H9 (cell line): ENCODE results near the gene TMEM131. TPM values are rescaled to one million over a fixed set of nuclear protein-coding genes. Genes with fewer than 3 reads are reported as not detected.

Experiments
- DNase-seq: peaks from one replicate; pipeline ENCODE4 v3.0.0-alpha.2; 2017
- H2AFZ ChIP-seq: one replicate; pipeline ENCODE4 v1.6.1; 2013; ENCODE audit warnings: mild to moderate bottlenecking, low read length, control low read depth, moderate library complexity
- H2AK5ac ChIP-seq: 2 replicates; pipeline ENCODE4 v1.6.1; 2013; ENCODE audit warnings: low read length, control low read depth, mixed read lengths; ENCODE audit not compliant: insufficient read length
- H2BK120ac ChIP-seq: one replicate; pipeline ENCODE4 v1.6.1; 2013; ENCODE audit warnings: low read depth, mild to moderate bottlenecking, low read length, control low read depth, inconsistent platforms; ENCODE audit not compliant: poor library complexity, severe bottlenecking
- H2BK12ac ChIP-seq: 2 replicates; pipeline ENCODE4 v1.6.1; 2013; ENCODE audit warnings: low read length, control low read depth, mixed read lengths, low read depth; ENCODE audit not compliant: insufficient read length
- H2BK15ac ChIP-seq: 2 replicates; pipeline ENCODE4 v1.6.1; 2013; ENCODE audit warnings: low read depth, low read length, control low read depth
- H2BK20ac ChIP-seq: one replicate; pipeline ENCODE4 v1.6.1; 2013; ENCODE audit warnings: low read depth, mild to moderate bottlenecking, low read length, control low read depth, inconsistent platforms; ENCODE audit not compliant: poor library complexity, severe bottlenecking
- H2BK5ac ChIP-seq: 2 replicates; pipeline ENCODE4 v1.6.1; 2013; ENCODE audit warnings: low read length, control low read depth, mixed read lengths; ENCODE audit not compliant: insufficient read length
- H3K14ac ChIP-seq: 2 replicates; pipeline ENCODE4 v1.6.1; 2013; ENCODE audit warnings: low read length, control low read depth; ENCODE audit not compliant: insufficient read depth
- H3K18ac ChIP-seq: 2 replicates; pipeline ENCODE4 v1.6.1; 2013; ENCODE audit warnings: low read depth, mild to moderate bottlenecking, mixed read lengths, low read length, control low read depth; ENCODE audit not compliant: insufficient read length
- H3K23ac ChIP-seq: 2 replicates; pipeline ENCODE4 v1.6.1; 2013; ENCODE audit warnings: low read length, control low read depth, mixed read lengths, low read depth; ENCODE audit not compliant: insufficient read length
- H3K23me2 ChIP-seq: 2 replicates; pipeline ENCODE4 v1.6.1; 2013; ENCODE audit warnings: low read depth, mild to moderate bottlenecking, mixed read lengths, low read length, control low read depth; ENCODE audit not compliant: insufficient read length, poor library complexity, severe bottlenecking
- H3K27ac ChIP-seq: 2 replicates; pipeline ENCODE4 v1.5.1; 2013; ENCODE audit warnings: low read length, control low read depth, mixed read lengths, low read depth; ENCODE audit not compliant: insufficient read length
- H3K27me3 ChIP-seq: 2 replicates; pipeline ENCODE4 v1.6.1; 2013; ENCODE audit warnings: low read length, control low read depth, inconsistent platforms; ENCODE audit not compliant: insufficient read depth
- H3K4ac ChIP-seq: 2 replicates; pipeline ENCODE4 v1.6.1; 2013; ENCODE audit warnings: low read depth, mild to moderate bottlenecking, control low read depth, inconsistent platforms, low read length, moderate library complexity
- H3K4me1 ChIP-seq: 2 replicates; pipeline ENCODE4 v1.6.1; 2013; ENCODE audit warnings: low read length, control low read depth, inconsistent platforms; ENCODE audit not compliant: insufficient read depth
- H3K4me2 ChIP-seq: 2 replicates; pipeline ENCODE4 v1.6.1; 2013; ENCODE audit warnings: low read length, control low read depth, mixed read lengths; ENCODE audit not compliant: insufficient read length, insufficient read depth
- H3K56ac ChIP-seq: 2 replicates; pipeline ENCODE4 v1.6.1; 2013; ENCODE audit warnings: low read depth, mild to moderate bottlenecking, mixed read lengths, low read length, control low read depth; ENCODE audit not compliant: insufficient read length
- H3K79me1 ChIP-seq: 2 replicates; pipeline ENCODE4 v1.6.1; 2013; ENCODE audit warnings: low read depth, mild to moderate bottlenecking, moderate library complexity, low read length, control low read depth, inconsistent platforms; ENCODE audit not compliant: insufficient read depth, poor library complexity, severe bottlenecking
- H3K79me2 ChIP-seq: 2 replicates; pipeline ENCODE4 v1.6.1; 2013; ENCODE audit warnings: low read length, control low read depth, inconsistent platforms; ENCODE audit not compliant: insufficient read depth
- H3K9ac ChIP-seq: 2 replicates; pipeline ENCODE4 v1.6.1; 2013; ENCODE audit warnings: low read length, control low read depth, mixed read lengths; ENCODE audit not compliant: insufficient read length; ENCODE audit errors: extremely low read depth
- H3K9me3 ChIP-seq: one replicate; pipeline ENCODE4 v1.6.1; 2013; ENCODE audit warnings: low read depth, low read length, inconsistent platforms; ENCODE audit not compliant: control insufficient read depth
- H3T11ph ChIP-seq: one replicate; pipeline ENCODE4 v1.6.1; 2013; ENCODE audit warnings: mild to moderate bottlenecking, low read length, control low read depth, inconsistent platforms
- H4K20me1 ChIP-seq: one replicate; pipeline ENCODE4 v1.6.1; 2013; ENCODE audit not compliant: control insufficient read depth, insufficient read length, insufficient read depth
- H4K5ac ChIP-seq: 2 replicates; pipeline ENCODE4 v1.6.1; 2013; ENCODE audit warnings: low read depth, mild to moderate bottlenecking, mixed read lengths, low read length, control low read depth; ENCODE audit not compliant: insufficient read length
- H4K8ac ChIP-seq: replicated peaks from 2 replicates; pipeline ENCODE4 v1.6.1; 2013; ENCODE audit warnings: low read length, control low read depth, mixed read lengths, low read depth; ENCODE audit not compliant: insufficient read length
- H4K91ac ChIP-seq: 2 replicates; pipeline ENCODE4 v1.6.1; 2013; ENCODE audit warnings: low read depth, mild to moderate bottlenecking, moderate library complexity, mixed read lengths, low read length, control low read depth; ENCODE audit not compliant: insufficient read length
- H3K27ac Mint-ChIP-seq, 3 experiments: 2 replicates in 2 of 3; 3 replicates in 1 of 3; pipeline ENCODE4 v1.8.0; 2020 to 2021; ENCODE audit warnings: mixed read lengths in 3 of 3, mild to moderate bottlenecking in 1 of 3, moderate library complexity in 1 of 3
- H3K27me3 Mint-ChIP-seq: 2 replicates; pipeline ENCODE4 v1.8.0; 2021; ENCODE audit warnings: low read depth, mild to moderate bottlenecking, moderate library complexity, mixed read lengths
- H3K36me3 Mint-ChIP-seq, 3 experiments: 2 replicates in 2 of 3; 3 replicates in 1 of 3; pipeline ENCODE4 v1.8.0; 2020 to 2021; ENCODE audit warnings: low read depth in 3 of 3, mixed read lengths in 3 of 3; ENCODE audit not compliant: insufficient read depth in 1 of 3
- H3K4me1 Mint-ChIP-seq, 2 experiments: 2 replicates each; pipeline ENCODE4 v1.8.0; 2020; ENCODE audit warnings: mixed read lengths in 2 of 2
- H3K4me3 Mint-ChIP-seq, 2 experiments: 2 replicates in 1 of 2; 3 replicates in 1 of 2; pipeline ENCODE4 v1.8.0; 2020 to 2021; ENCODE audit warnings: mild to moderate bottlenecking in 2 of 2, mixed read lengths in 2 of 2, moderate library complexity in 1 of 2
- H3K9me3 Mint-ChIP-seq, 2 experiments: 2 replicates in 1 of 2; 3 replicates in 1 of 2; pipeline ENCODE4 v1.8.0; 2020; ENCODE audit warnings: mild to moderate bottlenecking in 2 of 2, mixed read lengths in 2 of 2, moderate library complexity in 1 of 2
- CTCF ChIP-seq: fragments of 200-600 bp; sonication (generic); conservative IDR thresholded peaks from 3 replicates; pipeline ENCODE4 v1.8.0; 2021; ENCODE audit warnings: antibody characterized with exemption, mild to moderate bottlenecking
- WGBS: extraction: QIAGEN DNeasy Blood & Tissue Kit; methylation state at CpG from one replicate; pipeline ENCODE4 v1.1.7; 2013; ENCODE audit warnings: missing lambda C conversion rate, low lambda C conversion rate, mixed read lengths; ENCODE audit not compliant: insufficient read length; ENCODE audit errors: extremely low coverage; 5-methylcytosine and 5-hydroxymethylcytosine counted together
- total RNA-seq: library from RNA; stranded (reverse); gene quantifications from 2 replicates; pipeline ENCODE4 v1.2.1, GENCODE V29; 2021

Gene TMEM131
- total RNA-seq, 1 experiment from 2014 or later = 20.9 TPM

GRCh38 chr2:97851172-97851571 lies 144.6 kb downstream of the TMEM131 start:
- H3K23ac ChIP-seq = no peak overlapping the region

More at GRCh38 chr2:97851172-97851571, 144.6 kb downstream of the TMEM131 start:
- H3K4ac ChIP-seq = no peak overlapping the region
- no peak overlapping the region for H3K56ac ChIP-seq
- H3K79me2 ChIP-seq = no peaks in the 10 kb centered on the region
- Mint-ChIP-seq H3K9me3 (no peaks in the 10 kb centered on the region), H3K27me3 (no peaks in the 10 kb centered on the region), H3K36me3 (no peaks in the 10 kb centered on the region), H3K4me1 (peaks cover 2 to 3% of the 10 kb centered on the region in 2 experiments; a peak in 2 of 4 replicates), H3K4me3 (no peak overlapping the region), H3K27ac (no peak overlapping the region)
- H4K8ac ChIP-seq = no peak overlapping the region
- H3K4me2 ChIP-seq = no peak overlapping the region
- no peak overlapping the region for H2AFZ ChIP-seq
- no peak overlapping the region for H2BK20ac ChIP-seq
- no peak for DNase-seq
- no peak overlapping the region for H2BK12ac ChIP-seq
- no peak overlapping the region for H3T11ph ChIP-seq
- H3K27ac ChIP-seq = no peak overlapping the region
- H3K9ac ChIP-seq = no peak overlapping the region
- no CpG with 5 or more reads among the region's 5 CpGs for WGBS
- H3K9me3 ChIP-seq = no peaks in the 10 kb centered on the region
- no peak overlapping the region for H2AK5ac ChIP-seq
- H3K18ac ChIP-seq = no peak overlapping the region
- TF ChIP-seq CTCF = no peak
- H2BK5ac ChIP-seq = no peak overlapping the region
- no peak overlapping the region for H4K91ac ChIP-seq
- H3K14ac ChIP-seq = no peak overlapping the region
- H3K23me2 ChIP-seq = no peaks in the 10 kb centered on the region
- no peaks in the 10 kb centered on the region for H3K27me3 ChIP-seq
- no peaks in the 10 kb centered on the region for H3K79me1 ChIP-seq
- no peak overlapping the region for H2BK120ac ChIP-seq
- no peak overlapping the region for H2BK15ac ChIP-seq
- no peak overlapping the region for H4K5ac ChIP-seq
- no peaks in the 10 kb centered on the region for H4K20me1 ChIP-seq
- no peaks in the 10 kb centered on the region for H3K4me1 ChIP-seq
